GM19238 (cell line): Measurements from ENCODE around the gene OCIAD1.
"Not testable (repeated sequence)": the region's sequence is repeated elsewhere in the genome, so short reads cannot be mapped to it uniquely, and the experiment has no call there.

Experiments used
- DNase-seq: peaks from one replicate; pipeline ENCODE4 v3.0.0; 2011; ENCODE audit warnings: low spot score; ENCODE audit not compliant: insufficient read length

OCIAD1 gene

GRCh38 chr4:48889750-48890149 is 58.9 kb downstream of the OCIAD1 start:
- not testable (repeated sequence) for DNase-seq

GRCh38 chr4:48891028-48891619 is 60.2 kb downstream of the OCIAD1 start:
- no peak for DNase-seq

GRCh38 chr4:48896845-48897244 is 66.0 kb downstream of the OCIAD1 start:
- no peak for DNase-seq

DNA sequence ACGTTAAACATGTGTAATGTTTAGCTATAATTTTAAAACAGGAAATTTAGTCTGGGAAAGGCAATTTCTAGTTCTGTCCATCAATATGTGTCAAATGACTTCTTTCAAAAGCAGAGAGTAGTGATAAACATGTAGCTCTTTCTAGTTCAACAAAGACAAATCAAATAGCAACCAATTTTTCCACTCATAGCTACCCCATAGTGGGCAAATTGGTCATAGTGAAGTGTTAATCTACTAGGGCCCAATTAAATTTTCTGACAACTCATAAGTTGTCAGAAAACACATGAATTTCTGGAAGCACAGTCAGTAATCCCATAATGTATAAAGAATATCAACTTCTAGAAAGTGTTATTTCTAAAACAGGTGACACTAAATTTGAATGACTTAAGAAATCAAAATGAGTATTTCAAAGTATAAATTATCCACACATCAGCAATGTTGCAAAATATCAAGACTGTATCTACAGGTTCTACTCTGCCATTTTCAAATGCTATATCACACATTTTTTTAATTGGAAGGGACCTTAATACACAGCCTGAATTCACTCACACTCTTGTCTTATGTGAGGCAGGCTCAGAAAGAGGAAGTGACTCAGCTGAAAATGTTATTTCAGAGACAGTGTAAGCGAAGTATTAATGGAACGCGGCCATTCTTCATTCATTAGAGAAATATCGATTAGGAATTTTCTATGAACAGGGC is 68.0 kb downstream of the OCIAD1 start:
- DNase-seq = no peak

GRCh38 chr4:48899432-48899749 is 68.5 kb downstream of the OCIAD1 start:
- DNase-seq = no peak

GRCh38 chr4:48899950-48900349 is 69.1 kb downstream of the OCIAD1 start:
- DNase-seq = no peak

GRCh38 chr4:48901196-48901595 is 70.3 kb downstream of the OCIAD1 start:
- DNase-seq = no peak

GRCh38 chr4:48902266-48902665 is 71.4 kb downstream of the OCIAD1 start:
- DNase-seq = no peak

- DNase-seq = no peak
Measured at GRCh38 chr4:48904101-48904500, 73.2 kb downstream of the OCIAD1 start.

DNA sequence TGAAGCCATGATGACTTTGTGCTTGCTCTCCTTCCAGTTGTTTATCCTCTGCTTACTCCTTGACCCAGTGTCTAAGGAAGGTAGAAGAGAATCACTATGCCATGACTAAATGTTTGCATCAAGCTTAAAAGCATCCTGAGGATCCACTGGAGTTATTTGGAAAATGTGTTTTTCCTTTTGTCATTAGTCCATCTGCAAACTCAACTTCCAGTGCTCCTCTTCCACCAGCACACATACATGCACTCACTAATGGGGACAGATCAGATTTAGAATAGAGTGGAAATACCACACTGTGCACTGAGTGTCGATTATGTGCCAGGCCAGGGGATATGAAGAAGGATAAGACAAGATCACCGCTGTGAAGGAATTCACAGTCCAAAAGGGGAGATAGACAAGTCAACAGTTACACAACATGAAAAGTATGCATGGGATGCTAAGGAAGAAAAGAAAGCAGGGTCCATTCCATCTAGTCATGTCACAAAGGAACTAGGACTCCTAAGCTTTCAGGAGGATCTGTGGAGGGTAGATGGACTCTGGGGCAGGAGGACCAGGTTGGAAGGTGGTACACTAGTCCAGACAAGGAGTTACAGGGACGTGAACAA is 73.8 kb downstream of the OCIAD1 start:
- no peak for DNase-seq

GRCh38 chr4:48905363-48906015 is 74.6 kb downstream of the OCIAD1 start:
- DNase-seq = no peak

DNA sequence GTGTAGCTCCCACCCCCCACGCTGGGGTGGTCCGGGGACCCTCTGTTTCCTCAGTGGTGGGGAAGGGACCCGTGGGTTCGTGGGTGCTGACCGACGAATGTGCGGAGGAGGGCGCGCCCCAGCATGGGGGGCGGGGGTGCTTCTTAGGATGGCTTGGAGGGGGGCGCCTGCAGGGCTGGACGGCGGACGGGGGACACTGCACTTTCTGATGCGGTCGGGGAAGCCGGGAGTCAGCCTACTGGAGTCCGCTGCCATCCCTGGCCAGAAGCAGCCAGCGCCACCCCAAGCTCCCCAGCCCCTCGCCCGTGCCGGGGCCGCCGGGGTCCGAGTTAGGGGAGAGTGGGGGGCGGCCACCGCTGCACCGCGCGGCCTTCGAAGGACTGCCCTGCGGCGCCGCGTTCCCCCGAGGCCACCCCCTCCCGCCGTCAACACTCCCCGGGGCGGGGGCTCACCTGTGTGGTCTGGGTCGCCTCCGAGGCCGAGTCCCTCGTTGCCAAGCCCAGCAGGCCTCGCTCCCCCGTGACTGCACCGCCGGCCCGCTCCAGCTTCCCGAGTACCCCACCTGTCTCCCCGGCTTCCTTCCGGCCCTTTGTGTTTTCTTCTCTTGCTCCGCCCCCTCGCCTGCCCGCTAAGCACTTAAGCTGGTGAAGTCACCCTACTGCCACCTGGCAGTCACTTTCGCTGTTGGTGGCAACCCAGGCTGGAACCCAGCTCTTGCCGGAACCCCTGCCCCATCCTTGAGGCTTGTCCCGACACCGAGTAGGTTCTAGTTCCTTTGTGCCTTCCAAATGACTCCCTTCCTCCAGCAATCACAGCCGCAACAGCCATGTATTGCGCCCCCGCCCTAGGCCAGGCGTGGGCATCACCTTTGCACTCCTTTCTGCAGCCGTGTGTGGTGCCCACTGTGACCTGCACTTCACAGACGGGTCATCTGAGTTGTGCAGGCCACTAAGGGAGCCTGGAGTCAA is 75.6 kb downstream of the OCIAD1 start, which contains the start of gene OCIAD2:
TSS of gene OCIAD2 (minus strand) at position 569 of the 968 bp plus-strand sequence. CDS start 2,225 bp downstream, outside the sequence.
- DNase-seq = peak; percentile 76

DNA sequence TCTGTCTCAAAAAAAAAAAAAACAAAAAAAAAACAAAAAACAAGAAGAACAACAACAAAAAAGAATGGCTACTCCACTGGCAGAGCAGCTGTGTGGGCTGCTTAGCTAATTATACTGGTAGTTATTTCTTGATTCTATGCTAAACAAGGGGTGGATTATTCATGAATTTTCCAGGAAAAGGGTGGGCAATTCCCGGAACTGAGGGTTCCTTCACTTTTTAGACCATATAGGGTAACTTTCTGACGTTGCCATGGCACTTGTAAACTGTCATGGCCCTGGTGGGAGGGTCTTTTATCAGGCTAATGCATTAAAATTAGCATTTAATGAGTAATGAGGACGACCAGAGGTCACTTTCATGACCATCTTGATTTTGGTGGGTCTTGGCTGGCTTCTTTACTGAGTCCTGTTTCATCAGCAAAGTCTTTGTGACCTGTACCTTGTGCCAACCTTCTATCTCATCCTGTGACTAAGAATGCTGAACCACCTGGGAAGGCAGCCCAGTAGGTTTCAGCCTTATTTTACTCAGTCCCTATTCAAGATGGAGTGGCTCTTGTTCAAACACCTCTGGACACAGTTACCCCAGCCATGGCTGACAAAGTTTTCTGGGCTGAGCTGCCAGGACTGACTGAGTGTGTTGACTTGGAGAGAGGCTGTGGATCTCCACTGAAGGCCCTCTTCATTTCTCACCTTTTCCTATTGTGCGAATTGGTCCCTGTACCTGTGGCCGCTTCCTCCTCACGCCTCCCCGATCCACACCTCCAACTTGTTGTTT is 77.0 kb downstream of the OCIAD1 start:
- DNase-seq = no peak

DNA sequence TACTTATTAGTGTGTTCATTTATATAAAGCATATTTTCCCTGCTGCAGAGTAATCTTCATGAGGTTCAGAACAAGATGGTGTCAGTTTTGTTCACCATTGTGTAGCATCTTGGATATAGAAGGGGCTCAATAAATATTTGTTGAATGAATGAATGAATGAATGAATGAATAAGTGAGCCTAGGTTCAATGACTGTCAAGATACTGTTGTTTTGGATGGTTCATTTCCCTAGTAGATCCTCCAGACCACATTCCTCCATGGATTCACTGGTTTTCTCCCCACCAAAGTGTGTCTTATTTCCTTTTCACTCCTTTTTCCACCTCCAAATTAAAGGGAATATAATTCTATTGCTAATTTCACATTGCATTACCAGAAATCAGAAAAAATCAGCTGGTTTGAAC is 77.8 kb downstream of the OCIAD1 start:
- DNase-seq = no peak

DNA sequence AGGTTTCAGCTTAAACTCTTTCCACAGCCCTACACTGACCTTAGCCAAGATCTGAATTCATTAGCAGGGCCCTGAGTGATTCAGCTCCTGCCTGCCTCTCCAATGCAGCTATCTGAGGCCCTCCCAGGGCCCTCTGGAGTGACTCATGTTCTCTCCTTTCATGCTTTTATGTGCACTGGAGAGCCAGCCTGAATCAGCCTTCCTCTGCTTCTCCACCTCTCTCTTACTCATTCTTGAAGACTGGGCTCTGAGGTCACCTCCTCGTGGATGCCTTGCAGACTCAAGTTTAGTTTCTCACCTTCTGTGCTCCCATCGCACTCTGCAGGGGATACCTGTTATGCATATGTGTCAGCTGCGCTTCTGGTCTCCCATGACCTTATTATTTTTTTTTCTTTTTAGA is 78.8 kb downstream of the OCIAD1 start:
- no peak for DNase-seq

DNA sequence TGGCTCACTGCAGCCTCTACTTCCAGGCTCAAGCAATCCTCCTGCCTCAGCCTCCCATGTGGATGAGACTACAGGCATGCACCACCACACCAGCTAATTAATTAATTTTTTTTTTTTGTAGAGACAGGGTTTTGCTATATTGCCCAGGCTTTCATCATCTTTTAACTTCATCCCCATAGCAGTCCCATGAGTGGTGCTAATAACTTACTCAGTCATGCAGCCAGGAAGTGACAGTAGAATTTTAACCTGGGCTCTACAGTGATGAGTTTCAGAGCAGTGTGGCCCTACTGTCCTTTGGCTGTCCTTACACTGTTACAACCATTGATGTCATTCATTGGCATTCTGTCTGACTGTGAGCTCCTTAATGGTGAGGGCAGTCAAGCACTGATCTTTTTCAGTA is 79.6 kb downstream of the OCIAD1 start:
- no peak for DNase-seq
